Mesenchymal stem cell (in vitro differentiated cells and primary cell): ENCODE measurements around the gene PRKG1.

Experiments used
- DNase-seq: peaks from one replicate; pipeline ENCODE4 v3.0.0-alpha.2; 2013
- H2AFZ ChIP-seq: one replicate; pipeline ENCODE4 v1.6.1; 2013; ENCODE audit warnings: low read depth, mild to moderate bottlenecking, control low read depth, inconsistent platforms, low read length, moderate library complexity
- H2AK5ac ChIP-seq: 2 replicates; pipeline ENCODE4 v1.6.1; 2013; ENCODE audit warnings: low read length, moderate library complexity, mild to moderate bottlenecking, inconsistent platforms; ENCODE audit not compliant: severe bottlenecking
- H2BK120ac ChIP-seq: one replicate; pipeline ENCODE4 v1.6.1; 2013; ENCODE audit warnings: low read depth, mild to moderate bottlenecking, inconsistent platforms, low read length, moderate library complexity
- H2BK12ac ChIP-seq, 2 experiments: one replicate each; pipeline ENCODE4 v1.6.1; 2013; ENCODE audit warnings: inconsistent platforms in 2 of 2, low read length in 2 of 2, mild to moderate bottlenecking in 2 of 2, moderate library complexity in 2 of 2, control low read depth in 1 of 2
- H2BK15ac ChIP-seq: one replicate; pipeline ENCODE4 v1.6.1; 2013; ENCODE audit warnings: mild to moderate bottlenecking, low read depth, inconsistent platforms; ENCODE audit not compliant: poor library complexity, severe bottlenecking
- H2BK5ac ChIP-seq: 2 replicates; pipeline ENCODE4 v1.6.1; 2013; ENCODE audit warnings: low read depth, mild to moderate bottlenecking, low read length, control low read depth, inconsistent platforms; ENCODE audit not compliant: poor library complexity, severe bottlenecking
- H3K14ac ChIP-seq, 2 experiments: one replicate each; pipeline ENCODE4 v1.6.1; 2013; ENCODE audit warnings: inconsistent platforms in 2 of 2, low read length in 2 of 2, control low read depth in 1 of 2, mild to moderate bottlenecking in 1 of 2, moderate library complexity in 1 of 2
- H3K18ac ChIP-seq, 2 experiments: one replicate each; pipeline ENCODE4 v1.6.1; 2013; ENCODE audit warnings: inconsistent platforms in 2 of 2, low read length in 2 of 2, control low read depth in 1 of 2, low read depth in 1 of 2, mild to moderate bottlenecking in 1 of 2
- H3K23ac ChIP-seq, 2 experiments: one replicate each; pipeline ENCODE4 v1.6.1; 2013; ENCODE audit warnings: inconsistent platforms in 2 of 2, low read length in 2 of 2, mild to moderate bottlenecking in 2 of 2, moderate library complexity in 2 of 2, control low read depth in 1 of 2
- H3K27ac ChIP-seq: 2 replicates; pipeline ENCODE4 v1.5.1; 2013; ENCODE audit warnings: mild to moderate bottlenecking, moderate library complexity, low read length, control low read depth, inconsistent platforms; ENCODE audit not compliant: poor library complexity, severe bottlenecking
- H3K27me3 ChIP-seq, 2 experiments: 2 replicates each; pipeline versions ENCODE4 v1.6.1 to v1.7.0; 2013; ENCODE audit warnings: low read length in 2 of 2, mild to moderate bottlenecking in 2 of 2, moderate library complexity in 2 of 2, control low read depth in 1 of 2, inconsistent platforms in 1 of 2; ENCODE audit not compliant: control insufficient read depth in 1 of 2, insufficient read depth in 1 of 2
- H3K36me3 ChIP-seq, 2 experiments: 2 replicates each; pipeline versions ENCODE4 v1.6.1 to v1.7.0; 2013; ENCODE audit warnings: low read length in 2 of 2, control low read depth in 1 of 2, inconsistent platforms in 1 of 2, low read depth in 1 of 2, mild to moderate bottlenecking in 1 of 2; ENCODE audit not compliant: insufficient read depth in 2 of 2, control insufficient read depth in 1 of 2
- H3K4ac ChIP-seq, 2 experiments: one replicate each; pipeline ENCODE4 v1.6.1; 2013; ENCODE audit warnings: inconsistent platforms in 2 of 2, low read length in 2 of 2, mild to moderate bottlenecking in 2 of 2, moderate library complexity in 2 of 2, control low read depth in 1 of 2, low read depth in 1 of 2
- H3K4me1 ChIP-seq: 2 replicates; pipeline ENCODE4 v1.6.1; 2013; ENCODE audit warnings: low read depth, low read length, control low read depth; ENCODE audit not compliant: control insufficient read depth, insufficient read depth
- H3K4me2 ChIP-seq: 2 replicates; pipeline ENCODE4 v1.6.1; 2013; ENCODE audit warnings: low read length, mild to moderate bottlenecking, inconsistent platforms; ENCODE audit not compliant: poor library complexity, severe bottlenecking
- H3K4me3 ChIP-seq, 2 experiments: 2 replicates each; pipeline versions ENCODE4 v1.5.1 to v1.7.0; 2013; ENCODE audit warnings: low read length in 2 of 2, mild to moderate bottlenecking in 2 of 2, control low read depth in 1 of 2, low read depth in 1 of 2; ENCODE audit not compliant: insufficient read depth in 1 of 2
- H3K79me1 ChIP-seq: replicated peaks from 2 replicates; pipeline ENCODE4 v1.6.1; 2013; ENCODE audit warnings: mild to moderate bottlenecking, control low read depth, low read length, inconsistent platforms; ENCODE audit not compliant: poor library complexity, severe bottlenecking
- H3K9ac ChIP-seq: 2 replicates; pipeline ENCODE4 v1.7.0; 2013; ENCODE audit warnings: mild to moderate bottlenecking, low read length, moderate library complexity
- H3K9me3 ChIP-seq: 2 replicates; pipeline ENCODE4 v1.7.0; 2013; ENCODE audit warnings: mild to moderate bottlenecking, low read length; ENCODE audit not compliant: control insufficient read depth
- H4K8ac ChIP-seq: one replicate; pipeline ENCODE4 v1.6.1; 2013; ENCODE audit warnings: inconsistent platforms, mild to moderate bottlenecking, low read length, moderate library complexity
- H4K91ac ChIP-seq: one replicate; pipeline ENCODE4 v1.6.1; 2013; ENCODE audit warnings: mild to moderate bottlenecking, low read length, inconsistent platforms
- WGBS: methylation state at CpG from one replicate; pipeline ENCODE4 v1.1.7; 2013; ENCODE audit warnings: mixed read lengths; 5-methylcytosine and 5-hydroxymethylcytosine counted together

Gene PRKG1

DNA sequence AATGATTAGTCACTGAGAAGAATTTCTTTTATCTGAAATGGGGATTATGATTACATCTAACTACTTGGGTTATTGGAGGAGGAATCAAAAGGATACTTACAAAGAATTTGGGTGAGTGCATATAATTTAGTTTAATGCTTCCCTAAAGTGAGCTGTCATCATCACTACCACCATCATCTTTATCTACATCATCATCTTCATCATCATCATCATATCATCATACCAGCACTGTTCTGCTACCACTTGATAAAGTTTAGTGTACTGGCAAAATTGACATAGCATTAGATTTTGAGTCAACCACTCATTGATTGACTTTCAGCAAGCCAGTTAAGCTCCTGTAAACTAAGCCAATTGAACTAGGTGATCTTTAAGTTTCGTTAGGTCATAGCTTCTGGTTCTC lies 994.2 kb downstream of the PRKG1 start:
- no peak overlapping the region for H2BK15ac ChIP-seq
- no peak overlapping the region for H3K14ac ChIP-seq
- no peaks in the 10 kb centered on the region for H3K36me3 ChIP-seq
- H3K4me1 ChIP-seq: no peaks in the 10 kb centered on the region
- no peak overlapping the region for H3K9ac ChIP-seq
- H3K4ac ChIP-seq: no peak overlapping the region
- no peaks in the 10 kb centered on the region for H3K27me3 ChIP-seq
- no peak overlapping the region for H3K23ac ChIP-seq
- no peak overlapping the region for H2BK5ac ChIP-seq
- no peak overlapping the region for H3K4me2 ChIP-seq
- H2AK5ac ChIP-seq: no peak overlapping the region
- H4K91ac ChIP-seq: no peak overlapping the region
- H3K9me3 ChIP-seq: no peaks in the 10 kb centered on the region
- no peak overlapping the region for H2BK12ac ChIP-seq
- DNase-seq: no peak
- no peak overlapping the region for H3K27ac ChIP-seq
- no peak overlapping the region for H4K8ac ChIP-seq
- no peak overlapping the region for H2BK120ac ChIP-seq
- no peak overlapping the region for H2AFZ ChIP-seq
- H3K79me1 ChIP-seq: no peaks in the 10 kb centered on the region
- WGBS: no CpG with 5 or more reads among the region's 1 CpG
- H3K4me3 ChIP-seq: no peak overlapping the region
- H3K18ac ChIP-seq: no peak overlapping the region

DNA sequence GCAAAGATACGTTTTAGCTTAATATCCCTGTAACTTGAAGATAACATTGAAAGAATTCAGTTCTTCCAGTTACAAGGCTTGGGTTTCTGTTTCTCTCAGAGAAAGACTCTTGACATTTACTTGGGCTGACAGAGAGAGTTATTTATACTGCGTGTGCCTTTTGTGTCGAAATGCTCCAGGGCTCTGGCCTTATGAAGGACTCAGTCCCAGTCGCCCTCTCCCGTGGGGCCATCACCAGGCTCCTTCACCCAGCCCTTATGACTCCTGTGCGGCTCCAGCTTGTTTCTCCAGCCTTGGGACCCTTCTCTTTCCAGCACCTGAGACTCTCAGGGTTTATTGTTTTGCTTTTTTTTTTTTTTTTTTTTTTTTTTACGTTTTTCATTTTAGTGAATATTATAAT lies 997.5 kb downstream of the PRKG1 start:
- Histone ChIP-seq H2AFZ (no peak overlapping the region), H3K27me3 (no peaks in the 10 kb centered on the region), H3K9me3 (no peaks in the 10 kb centered on the region), H2BK15ac (no peak overlapping the region), H2BK120ac (no peak overlapping the region), H3K4me2 (no peak overlapping the region), H3K4me1 (no peaks in the 10 kb centered on the region), H3K36me3 (no peaks in the 10 kb centered on the region), H3K14ac (no peak overlapping the region), H3K4me3 (no peak overlapping the region), H4K8ac (no peak overlapping the region), H2AK5ac (no peak overlapping the region), H2BK12ac (no peak overlapping the region), H3K23ac (no peak overlapping the region), H3K27ac (no peak overlapping the region), H3K4ac (no peak overlapping the region), H2BK5ac (no peak overlapping the region), H3K79me1 (no peaks in the 10 kb centered on the region), H3K9ac (no peak overlapping the region), H3K18ac (no peak overlapping the region), H4K91ac (no peak overlapping the region)
- DNase-seq: no peak
- 85% methylated on average over 5 of the region's 7 CpGs for WGBS

DNA sequence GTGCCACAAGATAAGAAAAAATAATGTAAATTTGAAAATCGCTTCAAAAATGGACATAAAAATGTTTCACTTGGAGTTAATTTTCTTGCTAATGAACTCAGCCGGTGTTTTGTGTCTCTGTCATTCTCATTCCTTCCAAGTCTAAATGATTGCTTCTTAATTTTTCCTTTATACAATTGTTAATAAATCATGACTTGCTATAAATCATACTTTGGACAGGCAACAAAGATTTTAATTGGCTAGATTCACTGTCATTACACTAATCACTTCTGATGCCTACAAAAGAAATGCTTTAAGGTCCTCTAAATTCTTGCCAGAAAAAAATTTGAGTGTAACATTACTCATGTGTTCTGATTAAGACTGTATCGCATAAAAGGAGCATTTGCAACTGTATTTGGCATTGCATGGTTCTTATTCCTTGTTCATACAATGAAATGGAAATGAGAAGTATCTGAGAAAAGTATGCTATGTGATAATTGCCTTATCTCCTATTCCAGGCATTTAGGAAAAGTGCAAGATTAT lies 1000.3 kb downstream of the PRKG1 start:
- H4K8ac ChIP-seq: no peak overlapping the region
- H4K91ac ChIP-seq: no peak overlapping the region
- no peaks in the 10 kb centered on the region for H3K4me1 ChIP-seq
- no peak overlapping the region for H2BK120ac ChIP-seq
- 93% methylated on average over 1 of the region's 3 CpGs for WGBS
- no peak overlapping the region for H2BK5ac ChIP-seq
- H3K18ac ChIP-seq: no peak overlapping the region
- H3K9me3 ChIP-seq: no peaks in the 10 kb centered on the region
- H3K27me3 ChIP-seq: no peaks in the 10 kb centered on the region
- no peak overlapping the region for H3K4ac ChIP-seq
- no peak overlapping the region for H3K27ac ChIP-seq
- H3K9ac ChIP-seq: no peak overlapping the region
- no peak overlapping the region for H3K4me2 ChIP-seq
- H2BK15ac ChIP-seq: no peak overlapping the region
- no peak overlapping the region for H3K4me3 ChIP-seq
- H3K23ac ChIP-seq: no peak overlapping the region
- H2BK12ac ChIP-seq: no peak overlapping the region
- H2AFZ ChIP-seq: no peak overlapping the region
- no peak overlapping the region for H3K14ac ChIP-seq
- H3K79me1 ChIP-seq: no peaks in the 10 kb centered on the region
- H2AK5ac ChIP-seq: no peak overlapping the region
- no peaks in the 10 kb centered on the region for H3K36me3 ChIP-seq
- DNase-seq: no peak

DNA sequence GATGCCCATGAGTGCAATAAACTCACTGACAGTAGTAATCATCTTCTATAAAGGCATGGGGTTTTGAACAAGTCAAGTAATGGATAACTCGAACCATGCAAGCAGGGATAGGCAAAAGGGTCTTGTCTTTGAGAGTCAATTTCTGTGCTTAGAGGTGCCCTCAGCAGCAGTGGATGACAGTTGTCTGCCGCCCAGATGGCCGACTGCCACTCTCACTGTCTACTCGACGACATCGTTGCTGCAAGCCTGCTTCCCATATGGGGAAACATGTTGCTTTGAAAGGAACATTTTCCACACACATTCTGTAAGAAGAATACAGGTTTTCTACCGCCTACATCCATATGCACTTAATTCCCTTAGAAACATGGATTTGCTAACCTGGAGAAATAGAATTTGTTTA lies 1003.5 kb downstream of the PRKG1 start:
- H4K91ac ChIP-seq: no peak overlapping the region
- 87% methylated on average over 6 of the region's 7 CpGs for WGBS
- H3K23ac ChIP-seq: no peak overlapping the region
- H3K36me3 ChIP-seq: no peaks in the 10 kb centered on the region
- no peak overlapping the region for H2BK5ac ChIP-seq
- no peaks in the 10 kb centered on the region for H3K79me1 ChIP-seq
- H3K27ac ChIP-seq: no peak overlapping the region
- H2BK120ac ChIP-seq: no peak overlapping the region
- no peak overlapping the region for H2BK12ac ChIP-seq
- no peaks in the 10 kb centered on the region for H3K4me1 ChIP-seq
- no peak overlapping the region for H2AK5ac ChIP-seq
- no peak overlapping the region for H2BK15ac ChIP-seq
- H3K18ac ChIP-seq: no peak overlapping the region
- H3K4me3 ChIP-seq: no peak overlapping the region
- H3K4me2 ChIP-seq: no peak overlapping the region
- no peak overlapping the region for H2AFZ ChIP-seq
- no peak overlapping the region for H3K9ac ChIP-seq
- H3K27me3 ChIP-seq: no peaks in the 10 kb centered on the region
- H3K9me3 ChIP-seq: no peaks in the 10 kb centered on the region
- no peak overlapping the region for H4K8ac ChIP-seq
- DNase-seq: no peak
- H3K4ac ChIP-seq: no peak overlapping the region
- H3K14ac ChIP-seq: no peak overlapping the region
